Kidney epithelial cell (primary cell): ENCODE measurements around the gene RNF168. TPM values are rescaled to one million over a fixed set of nuclear protein-coding genes. Genes with fewer than 3 reads are reported as not detected.
"Not testable (repeated sequence)": the region's sequence is repeated elsewhere in the genome, so short reads cannot be mapped to it uniquely, and the experiment has no call there.

ENCODE experiments used
- DNase-seq: peaks from one replicate; pipeline ENCODE4 v3.0.0-alpha.2; 2010; ENCODE audit warnings: low read depth
- H3K27me3 ChIP-seq: 2 replicates; pipeline ENCODE4 v1.6.0; 2011; ENCODE audit warnings: low read length; ENCODE audit not compliant: control insufficient read depth, insufficient read depth
- H3K36me3 ChIP-seq: 2 replicates; pipeline ENCODE4 v1.5.1; 2011; ENCODE audit warnings: low read length; ENCODE audit not compliant: control insufficient read depth, insufficient read depth
- H3K4me3 ChIP-seq: 2 replicates; pipeline ENCODE4 v1.5.1; 2011; ENCODE audit warnings: low read depth, mild to moderate bottlenecking, control low read depth, low read length
- CTCF ChIP-seq: IDR thresholded peaks from 2 replicates; pipeline ENCODE4 v1.5.1; 2011; ENCODE audit warnings: mild to moderate bottlenecking, moderate library complexity, low read length, control low read depth, inconsistent platforms; ENCODE audit not compliant: insufficient read depth, poor library complexity, severe bottlenecking
- total RNA-seq: library from RNA; depleted of rRNA; stranded (reverse); fragments of >200 nt; gene quantifications from 2 replicates; pipeline ENCODE4 v1.2.3, GENCODE V29; 2015

The RNF168 gene
- total RNA-seq, 1 donor from 2014 or later: 11.7 TPM

GRCh38 chr3:196517919-196518318, 14.4 kb upstream of the RNF168 start:
- H3K27me3 ChIP-seq: no peaks in the 10 kb centered on the region
- H3K4me3 ChIP-seq: no peak overlapping the region
- no peak for DNase-seq
- no peak for TF ChIP-seq CTCF
- no peaks in the 10 kb centered on the region for H3K36me3 ChIP-seq

DNA sequence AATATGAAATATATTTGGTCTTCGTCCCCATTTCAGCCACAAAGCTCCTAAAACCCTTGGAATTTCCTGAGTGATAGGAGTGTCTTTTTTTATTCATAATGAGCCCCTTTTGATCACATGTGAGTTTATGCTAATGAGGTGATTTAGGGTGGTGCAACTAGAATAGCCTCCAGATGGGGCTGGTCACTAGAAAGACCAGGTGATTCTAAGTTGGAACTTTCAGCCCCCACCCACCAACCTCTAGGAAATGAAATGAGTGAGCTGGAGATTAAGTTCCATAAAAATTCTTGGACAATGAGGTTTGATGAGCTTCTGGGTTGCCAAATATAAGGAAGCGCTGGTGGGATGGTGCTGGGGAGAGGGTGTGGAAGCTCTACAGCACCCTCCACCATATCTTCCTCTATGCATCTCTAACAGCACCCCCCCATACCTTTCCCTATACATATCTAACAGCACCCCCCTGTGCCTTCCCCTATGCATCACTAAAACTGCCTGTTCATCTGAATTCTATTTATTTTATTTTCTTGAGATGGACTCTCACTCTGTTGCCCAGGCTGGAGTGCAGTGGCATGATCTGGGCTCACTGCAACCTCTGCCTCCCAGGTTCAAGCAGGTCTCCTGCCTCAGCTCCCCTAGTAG, 13.7 kb upstream of the RNF168 start:
- Histone ChIP-seq H3K36me3 (no peaks in the 10 kb centered on the region), H3K27me3 (no peaks in the 10 kb centered on the region), H3K4me3 (no peak overlapping the region)
- no peak for DNase-seq
- TF ChIP-seq CTCF: no peak

- no peak for DNase-seq
- Histone ChIP-seq H3K4me3 (no peak within 1 kb of the TSS), H3K27me3 (no peaks in the 10 kb centered on the region), H3K36me3 (no peaks in the 10 kb centered on the region)
- no peak for TF ChIP-seq CTCF
Measured at GRCh38 chr3:196514913-196515621, 11.5 kb upstream of the RNF168 start, which contains the start of gene SMCO1. Gene SMCO1 (minus strand): TSS chr3:196515346. CDS start chr3:196515209, 137 bp downstream.

DNA sequence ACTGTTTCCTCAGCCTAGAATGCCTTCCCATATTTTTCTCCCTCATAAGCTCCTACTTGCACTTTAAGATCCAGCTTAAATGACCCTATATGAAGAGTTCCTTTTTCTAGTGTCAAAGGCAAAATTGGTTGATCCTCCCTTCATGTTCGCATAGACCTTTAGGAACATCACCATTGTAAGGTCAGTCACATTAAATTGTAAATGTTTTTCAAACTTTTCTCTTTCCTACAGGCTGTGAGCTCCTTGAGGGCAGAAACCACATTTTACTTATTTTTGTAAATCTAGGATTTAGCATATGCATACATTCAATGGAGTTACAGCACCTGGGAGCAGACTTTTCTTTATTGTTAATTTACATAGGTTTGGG, 10.8 kb upstream of the RNF168 start:
- no peaks in the 10 kb centered on the region for H3K36me3 ChIP-seq
- no peak for DNase-seq
- no peak overlapping the region for H3K4me3 ChIP-seq
- TF ChIP-seq CTCF: no peak
- no peaks in the 10 kb centered on the region for H3K27me3 ChIP-seq

- no peak overlapping the region for H3K4me3 ChIP-seq
- TF ChIP-seq CTCF: no peak
- H3K36me3 ChIP-seq: no peaks in the 10 kb centered on the region
- DNase-seq: no peak
- no peaks in the 10 kb centered on the region for H3K27me3 ChIP-seq
Measured at GRCh38 chr3:196513697-196514349, 10.3 kb upstream of the RNF168 start.

DNA sequence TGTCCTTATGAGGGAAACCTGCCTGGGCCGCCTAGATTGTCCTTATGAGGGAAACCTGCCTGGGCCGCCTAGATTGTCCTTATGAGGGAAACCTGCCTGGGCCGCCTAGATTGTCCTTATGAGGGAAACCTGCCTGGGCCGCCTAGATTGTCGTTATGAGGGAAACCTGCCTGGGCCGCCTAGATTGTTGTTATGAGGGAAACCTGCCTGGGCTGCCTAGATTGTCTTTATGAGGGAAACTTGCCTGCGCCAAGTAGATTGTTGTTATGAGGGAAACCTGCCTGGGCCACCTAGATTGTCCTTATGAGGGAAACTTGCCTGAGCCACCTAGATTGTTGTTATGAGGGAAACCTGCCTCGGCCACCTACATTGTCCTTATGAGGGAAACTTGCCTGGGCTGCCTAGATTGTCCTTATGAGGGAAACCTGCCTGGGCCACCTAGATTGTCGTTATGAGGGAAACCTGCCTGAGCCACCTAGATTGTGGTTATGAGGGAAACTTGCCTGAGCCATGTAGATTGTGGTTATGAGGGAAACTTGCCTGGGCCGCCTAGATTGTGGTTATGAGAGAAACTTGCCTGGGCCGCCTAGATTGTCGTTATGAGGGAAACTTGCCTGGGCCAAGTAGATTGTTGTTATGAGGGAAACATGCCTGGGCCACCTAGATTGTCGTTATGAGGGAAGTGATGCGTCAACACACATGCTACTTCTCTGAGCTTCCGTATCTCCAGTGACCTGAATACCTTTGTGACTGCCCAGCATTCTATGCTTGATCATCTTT, 8.3 kb upstream of the RNF168 start:
- H3K4me3 ChIP-seq, DNase-seq, H3K27me3 ChIP-seq, H3K36me3 ChIP-seq: not testable (repeated sequence)

GRCh38 chr3:196511108-196511507, 7.5 kb upstream of the RNF168 start:
- H3K27me3 ChIP-seq, DNase-seq, H3K4me3 ChIP-seq, H3K36me3 ChIP-seq: not testable (repeated sequence)
